Body of pancreas (tissue), 4 donors: ENCODE results near the gene PDZRN3.

ENCODE experiments used
- CTCF ChIP-seq, 7 experiments: fragments of 450-650 bp in 4 of 7; fragments of 200-600 bp in 3 of 7; sonication (generic) in 3 of 7; IDR thresholded peaks; one replicate each; pipeline ENCODE4 v1.5.1; 2016 to 2019; ENCODE audit warnings: antibody characterized with exemption in 7 of 7
- POLR2A ChIP-seq, 3 donors: fragments of 450-650 bp; IDR thresholded peaks; one replicate each; pipeline ENCODE4 v1.6.1; 2016; ENCODE audit warnings: antibody characterized with exemption in 3 of 3, mild to moderate bottlenecking in 2 of 3

- TF ChIP-seq CTCF (IDR thresholded peaks at IDR 0.05) = no peak
- no peak for TF ChIP-seq POLR2A (IDR thresholded peaks at IDR 0.05)
Observed at GRCh38 chr3:73608456-73609314, 16.1 kb downstream of the PDZRN3 start.
